Pancreas (tissue), 10 donors: ENCODE data around the gene EML6. TPM values are rescaled to one million over a fixed set of nuclear protein-coding genes. Genes with fewer than 3 reads are reported as not detected.

Experiments
- ATAC-seq, 4 donors: fragments of 200-7000 bp; cut with Tn5 transposase; one replicate each; pipeline versions ENCODE4 v1.8.0 to v1.9.1; 2020; ENCODE audit warnings: mild to moderate bottlenecking in 4 of 4, moderate library complexity in 4 of 4
- DNase-seq, 6 donors: peaks; one replicate each; pipeline ENCODE4 v3.0.0-alpha.2; 2020
- FAIRE-seq: peaks from 2 replicates; lab custom pipeline; 2012; peaks lifted over from hg19 to GRCh38; lab: Jason Lieb, UNC
- H3K27ac ChIP-seq, 4 donors: fragments of 200-600 bp; sonication (generic); 1 replicate in 3 of 4; 2 replicates in 1 of 4; pipeline versions ENCODE4 v1.5.0 to v1.8.0; 2020
- H3K27me3 ChIP-seq, 4 donors: fragments of 200-600 bp; one replicate each; pipeline ENCODE4 v1.8.0; 2021
- H3K36me3 ChIP-seq, 3 donors: fragments of 200-600 bp; sonication (generic) in 1 of 3; one replicate each; pipeline versions ENCODE4 v1.5.0 to v1.8.0; 2020 to 2021
- H3K4me1 ChIP-seq, 3 donors: fragments of 200-600 bp; one replicate each; pipeline ENCODE4 v1.8.0; 2021
- H3K4me3 ChIP-seq, 4 donors: fragments of 200-600 bp; sonication (generic) in 2 of 4; one replicate each; pipeline versions ENCODE4 v1.5.0 to v1.8.0; 2020 to 2021
- H3K9me3 ChIP-seq, 4 donors: fragments of 200-600 bp; one replicate each; pipeline ENCODE4 v1.8.0; 2021
- CTCF ChIP-seq, 4 donors: fragments of 200-600 bp; sonication (generic) in 3 of 4; IDR thresholded peaks; one replicate each; pipeline versions ENCODE4 v1.5.0 to v1.8.0; 2021; ENCODE audit warnings: antibody characterized with exemption in 4 of 4
- WGBS, 2 donors: extraction: QIAGEN DNeasy Blood & Tissue Kit; methylation state at CpG; one replicate each; pipeline ENCODE4 v1.1.7; 2013; 5-methylcytosine and 5-hydroxymethylcytosine counted together
- intact Hi-C, 3 donors: fragments of 100-400 bp; cut with DNase I; formaldehyde crosslinking; loops; one replicate each; pipeline versions ENCODE4 v1.11.1 to v1.14.2; 2022
- polyA plus RNA-seq, 2 donors: library from polyadenylated mRNA; stranded (reverse); fragments of 200-250 nt; gene quantifications; one replicate each; pipeline ENCODE4 v1.2.3, GENCODE V29; 2013
- total RNA-seq, 6 donors: library from RNA; stranded (reverse); fragmentation: NEBNext Ultra II Directional in 4 of 6; extraction: Animal tissue kit (Norgen Biotek cat#: 25700) in 4 of 6; gene quantifications; one replicate each; pipeline versions ENCODE4 v1.2.1 to v1.2.4, GENCODE V29; 2021 to 2023
- donor health status: healthy with polysubstance abuse.
- donor health status: DM: no; HTN: no; CAD: no; lungs with moderate emphysema.
- donor health status: DM: no; HTN: no; CAD: no.
- donor health status: control.
- donor health status: control.
- donor health status: Bipolar disorder and iron deficiency.
- donor health status: DM: yes; HTN: yes; CAD: no.
- donor health status: DM: no; HTN: no; CAD: no.
- donor health status: DM: no; HTN: no; CAD: no.
- donor health status: DM: yes; HTN: yes; CAD: no.

EML6 gene
- total and polyA plus RNA-seq, 8 donors, result 1.2 to 4.9 (median 2.2) TPM

GRCh38 chr2:54967269-54967668 lies 243.8 kb downstream of the EML6 start:
- H3K4me3 ChIP-seq, result no peak overlapping the region
- WGBS, 2 donors, result 80 to 84% methylated on average over 4 of the region's 4 CpGs
- H3K4me1 ChIP-seq, result no peaks in the 10 kb centered on the region
- H3K27ac ChIP-seq, result no peak overlapping the region
- no peak for TF ChIP-seq CTCF (IDR thresholded peaks at IDR 0.05)
- H3K27me3 ChIP-seq, result no peaks in the 10 kb centered on the region
- FAIRE-seq, result no peak
- intact Hi-C loops, result no loop called here
- no peak for ATAC-seq
- no peaks in the 10 kb centered on the region for H3K36me3 ChIP-seq
- no peaks in the 10 kb centered on the region for H3K9me3 ChIP-seq
- DNase-seq, result no peak

- Histone ChIP-seq H3K27ac (no peak overlapping the region), H3K4me3 (no peak overlapping the region), H3K4me1 (no peaks in the 10 kb centered on the region), H3K27me3 (no peaks in the 10 kb centered on the region), H3K36me3 (no peaks in the 10 kb centered on the region), H3K9me3 (no peaks in the 10 kb centered on the region)
- 96% methylated on average over 18 of the region's 18 CpGs for WGBS, 2 donors
- intact Hi-C loops, result no loop called here
- no peak for ATAC-seq
- TF ChIP-seq CTCF (IDR thresholded peaks at IDR 0.05), result no peak
- no peak for FAIRE-seq
- DNase-seq, result no peak
Measured at GRCh38 chr2:54967759-54968365, 244.4 kb downstream of the EML6 start.

DNA sequence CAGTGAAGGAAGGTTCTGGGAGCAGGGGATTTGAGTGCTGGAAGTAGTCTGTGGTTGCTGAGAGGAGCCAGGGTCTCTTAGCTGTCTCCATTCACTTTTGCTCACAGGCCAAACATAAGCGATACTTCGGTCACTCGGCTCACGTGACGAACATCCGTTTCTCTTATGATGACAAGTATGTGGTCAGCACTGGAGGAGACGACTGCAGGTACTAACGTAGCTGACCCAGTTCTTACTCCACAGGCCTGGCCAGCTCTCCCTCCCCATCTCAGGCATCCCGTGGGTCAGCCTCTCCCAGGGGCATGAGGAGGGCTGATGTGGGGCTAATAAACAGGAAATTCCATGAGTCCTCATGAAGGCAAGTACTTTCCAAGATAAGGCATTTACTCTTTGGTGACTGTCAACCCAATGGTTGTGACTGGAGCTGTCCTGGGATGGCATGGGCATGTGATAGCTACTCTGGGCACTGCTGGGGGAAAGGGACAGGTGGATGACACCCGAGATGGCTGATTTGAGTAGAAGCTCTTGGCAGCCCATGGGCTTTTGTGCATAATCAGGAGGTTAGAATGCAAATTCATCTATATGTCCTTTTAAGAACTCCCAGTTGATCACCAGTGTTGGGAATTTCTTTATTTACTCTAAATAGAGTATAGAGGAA lies 245.2 kb downstream of the EML6 start:
- Histone ChIP-seq H3K27ac (no peak overlapping the region), H3K4me3 (no peak overlapping the region), H3K36me3 (no peaks in the 10 kb centered on the region), H3K4me1 (no peaks in the 10 kb centered on the region), H3K27me3 (no peaks in the 10 kb centered on the region), H3K9me3 (no peaks in the 10 kb centered on the region)
- peak in 1 of 4 donors; percentile 11 for ATAC-seq
- no peak for TF ChIP-seq CTCF (IDR thresholded peaks at IDR 0.05)
- intact Hi-C loops, result no loop called here
- no peak for DNase-seq
- no peak for FAIRE-seq
- 93 to 96% methylated on average over 10 of the region's 10 CpGs for WGBS, 2 donors

DNA sequence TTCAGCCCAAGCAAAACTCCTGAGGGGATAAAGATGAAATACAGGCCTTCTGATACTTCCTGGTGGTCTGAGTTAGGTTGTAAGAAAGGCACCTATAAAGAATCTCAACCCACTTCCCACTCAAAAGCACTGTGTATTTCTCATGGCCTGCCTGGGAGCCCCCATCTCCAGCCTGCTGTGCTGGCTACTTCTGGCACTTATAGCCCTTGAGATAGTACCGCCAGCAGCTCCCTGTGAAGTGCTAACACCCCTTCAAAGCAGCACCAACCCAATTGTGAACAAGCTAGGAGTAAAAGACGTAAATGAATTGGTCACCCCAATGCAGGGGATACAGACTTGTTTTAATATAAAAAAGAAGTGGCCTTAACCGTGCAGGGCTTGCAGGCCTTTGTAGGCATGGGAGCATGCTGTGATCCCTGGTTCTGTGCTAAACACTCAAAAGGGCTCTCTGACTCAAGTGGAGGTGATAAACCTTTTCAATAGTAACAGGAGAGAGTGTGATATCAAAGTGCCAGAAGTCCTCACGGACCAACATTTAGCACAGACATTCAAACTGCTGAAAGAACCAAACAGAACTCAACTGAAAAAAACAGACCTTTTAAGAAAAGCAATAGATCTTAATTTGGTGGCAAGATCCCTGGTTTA lies 246.0 kb downstream of the EML6 start:
- WGBS, 2 donors, result 85 to 88% methylated on average over 4 of the region's 4 CpGs
- H3K4me3 ChIP-seq, result no peak overlapping the region
- ATAC-seq, result no peak
- TF ChIP-seq CTCF (IDR thresholded peaks at IDR 0.05), result no peak
- no peak for DNase-seq
- H3K27ac ChIP-seq, result no peak overlapping the region
- H3K36me3 ChIP-seq, result no peaks in the 10 kb centered on the region
- intact Hi-C loops, result no loop called here
- H3K27me3 ChIP-seq, result no peaks in the 10 kb centered on the region
- H3K9me3 ChIP-seq, result no peaks in the 10 kb centered on the region
- H3K4me1 ChIP-seq, result no peaks in the 10 kb centered on the region
- FAIRE-seq, result no peak

GRCh38 chr2:54969940-54970338 lies 246.5 kb downstream of the EML6 start:
- Histone ChIP-seq H3K4me1 (peaks cover 0 to 4% (median 2%) of the 10 kb centered on the region in 3 donors), H3K27ac (no peak overlapping the region), H3K4me3 (no peak overlapping the region), H3K36me3 (no peaks in the 10 kb centered on the region), H3K9me3 (no peaks in the 10 kb centered on the region), H3K27me3 (no peaks in the 10 kb centered on the region)
- TF ChIP-seq CTCF (IDR thresholded peaks at IDR 0.05), result no peak
- intact Hi-C loops, result no loop called here
- DNase-seq (no peak), FAIRE-seq (no peak), ATAC-seq (no peak)
- 90 to 92% methylated on average over 7 of the region's 7 CpGs for WGBS, 2 donors
